ENCODE data around the gene VPS36.
"Not testable (repeated sequence)": the region's sequence is repeated elsewhere in the genome, so short reads cannot be mapped to it uniquely, and the experiment has no call there.

The VPS36 gene

GRCh38 chr13:52446265-52446664 lies 4.2 kb downstream of the VPS36 start:
- DNase-seq (ENCODE audit: low spot score): no peak

GRCh38 chr13:52432456-52432855 lies 18.0 kb downstream of the VPS36 start:
- DNase-seq (ENCODE audit: low spot score): no peak

- peak; percentile 58 for DNase-seq (ENCODE audit: low spot score)
Measured at GRCh38 chr13:52428295-52428694, 22.1 kb downstream of the VPS36 start.

- DNase-seq (ENCODE audit: low spot score): no peak
Measured at GRCh38 chr13:52421216-52421615, 29.2 kb downstream of the VPS36 start.

GRCh38 chr13:52419080-52419479 lies 31.4 kb downstream of the VPS36 start:
- no peak for DNase-seq (ENCODE audit: low spot score)

GRCh38 chr13:52414963-52415362 lies 35.5 kb downstream of the VPS36 start:
- DNase-seq (ENCODE audit: low spot score): no peak

- DNase-seq (ENCODE audit: low spot score): no peak
Measured at GRCh38 chr13:52414051-52414450, 36.4 kb downstream of the VPS36 start.

- DNase-seq (ENCODE audit: low spot score): no peak
Measured at GRCh38 chr13:52412128-52412527, 38.3 kb downstream of the VPS36 start.

- no peak for DNase-seq (ENCODE audit: low spot score)
Measured at GRCh38 chr13:52411629-52412028, 38.8 kb downstream of the VPS36 start.

GRCh38 chr13:52408071-52408658 lies 42.3 kb downstream of the VPS36 start:
- not testable (repeated sequence) for DNase-seq (ENCODE audit: low spot score)

GRCh38 chr13:52407436-52407835 lies 43.0 kb downstream of the VPS36 start:
- not testable (repeated sequence) for DNase-seq (ENCODE audit: low spot score)

GRCh38 chr13:52406629-52407028 lies 43.8 kb downstream of the VPS36 start:
- no peak for DNase-seq (ENCODE audit: low spot score)

GRCh38 chr13:52405767-52406494 lies 44.5 kb downstream of the VPS36 start, which contains the start of gene THSD1:
TSS of gene THSD1 (minus strand) at chr13:52406172. CDS start at chr13:52402600, 3,572 bp downstream.
- DNase-seq (ENCODE audit: low spot score): peak; percentile 85

- DNase-seq (ENCODE audit: low spot score): peak; percentile 55
Measured at GRCh38 chr13:52405369-52405766, 45.1 kb downstream of the VPS36 start.

GRCh38 chr13:52399708-52400107 lies 50.7 kb downstream of the VPS36 start:
- no peak for DNase-seq (ENCODE audit: low spot score)

GRCh38 chr13:52399046-52399445 lies 51.4 kb downstream of the VPS36 start:
- no peak for DNase-seq (ENCODE audit: low spot score)

GRCh38 chr13:52395704-52396103 lies 54.7 kb downstream of the VPS36 start:
- peak; percentile 58 for DNase-seq (ENCODE audit: low spot score)

GRCh38 chr13:52394586-52394985 lies 55.8 kb downstream of the VPS36 start:
- no peak for DNase-seq (ENCODE audit: low spot score)

- no peak for DNase-seq (ENCODE audit: low spot score)
Measured at GRCh38 chr13:52393572-52394357, 56.7 kb downstream of the VPS36 start.

- DNase-seq (ENCODE audit: low spot score): no peak
Measured at GRCh38 chr13:52387721-52388120, 62.7 kb downstream of the VPS36 start.

- no peak for DNase-seq (ENCODE audit: low spot score)
Measured at GRCh38 chr13:52385870-52386269, 64.6 kb downstream of the VPS36 start.

- DNase-seq (ENCODE audit: low spot score): no peak
Measured at GRCh38 chr13:52383366-52383765, 67.1 kb downstream of the VPS36 start.

GRCh38 chr13:52378312-52378711 lies 72.1 kb downstream of the VPS36 start:
- DNase-seq (ENCODE audit: low spot score): no peak

Measured in D341Med (cell line).